Omental fat pad (tissue), 4 donors: ENCODE measurements around the gene BNIP5. TPM values are rescaled to one million over a fixed set of nuclear protein-coding genes. Genes with fewer than 3 reads are reported as not detected.

Experiments used
- ATAC-seq: fragments of 150-250 bp; one replicate; pipeline ENCODE4 v1.9.1; 2016; ENCODE audit warnings: mild to moderate bottlenecking, moderate library complexity; ENCODE audit not compliant: low FRiP score
- DNase-seq: peaks from one replicate; pipeline ENCODE4 v3.0.0-alpha.2; 2019; ENCODE audit warnings: low spot score
- total RNA-seq, 4 donors: library from RNA; depleted of rRNA; stranded (reverse); fragments of >200 nt; gene quantifications; one replicate each; pipeline ENCODE4 v1.1.0, GENCODE V29; 2016
- TF ChIP-seq, protein P1 (sequence below), 3 donors: fragments of 450-650 bp; IDR thresholded peaks; one replicate each; pipeline ENCODE4 v1.5.1; 2016 to 2017; ENCODE audit warnings: antibody characterized with exemption in 3 of 3, mild to moderate bottlenecking in 3 of 3, moderate library complexity in 2 of 3

Gene BNIP5
- total RNA-seq, 4 donors from 2014 or later, result not detected

DNA sequence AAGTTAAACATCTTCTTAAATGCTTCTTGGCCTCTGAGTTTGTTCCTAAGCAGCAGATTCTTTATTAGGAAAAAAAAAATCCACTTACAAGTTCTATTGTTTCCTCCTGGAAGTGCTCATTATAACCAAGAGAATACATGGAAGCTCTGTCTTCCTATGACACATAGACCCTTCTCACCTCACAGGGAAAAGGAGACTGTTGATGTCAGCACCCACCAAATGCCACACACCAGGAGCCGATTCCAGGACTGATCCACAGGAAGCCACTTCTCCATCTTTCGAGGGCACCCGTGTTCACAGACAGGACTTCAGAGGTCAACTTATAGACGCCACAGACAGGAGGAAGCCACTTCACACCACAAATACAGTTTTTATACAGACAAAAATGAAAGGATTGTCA, 13.4 kb upstream of the BNIP5 start:
- ATAC-seq, result no peak

DNA sequence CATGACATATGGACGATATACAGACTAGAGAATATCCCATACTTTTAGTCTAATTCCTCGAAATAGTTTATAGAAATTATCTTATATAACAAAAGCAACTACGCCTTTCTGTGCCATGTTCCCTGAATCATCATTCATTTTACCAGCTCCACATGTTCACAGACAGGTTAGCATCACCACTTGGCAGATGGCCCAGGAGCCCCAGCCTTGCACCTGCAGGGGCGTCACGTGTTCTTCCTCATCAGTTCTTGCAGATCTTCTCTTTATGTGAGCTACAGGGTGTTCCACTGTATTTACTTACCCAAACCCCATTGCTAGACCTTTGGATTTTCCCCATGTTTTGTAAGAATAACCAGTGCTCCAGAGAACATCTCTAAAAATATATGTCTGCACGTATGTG, 12.6 kb upstream of the BNIP5 start:
- DNase-seq (no peak), ATAC-seq (no peak)
- TF ChIP-seq, protein P1, sequence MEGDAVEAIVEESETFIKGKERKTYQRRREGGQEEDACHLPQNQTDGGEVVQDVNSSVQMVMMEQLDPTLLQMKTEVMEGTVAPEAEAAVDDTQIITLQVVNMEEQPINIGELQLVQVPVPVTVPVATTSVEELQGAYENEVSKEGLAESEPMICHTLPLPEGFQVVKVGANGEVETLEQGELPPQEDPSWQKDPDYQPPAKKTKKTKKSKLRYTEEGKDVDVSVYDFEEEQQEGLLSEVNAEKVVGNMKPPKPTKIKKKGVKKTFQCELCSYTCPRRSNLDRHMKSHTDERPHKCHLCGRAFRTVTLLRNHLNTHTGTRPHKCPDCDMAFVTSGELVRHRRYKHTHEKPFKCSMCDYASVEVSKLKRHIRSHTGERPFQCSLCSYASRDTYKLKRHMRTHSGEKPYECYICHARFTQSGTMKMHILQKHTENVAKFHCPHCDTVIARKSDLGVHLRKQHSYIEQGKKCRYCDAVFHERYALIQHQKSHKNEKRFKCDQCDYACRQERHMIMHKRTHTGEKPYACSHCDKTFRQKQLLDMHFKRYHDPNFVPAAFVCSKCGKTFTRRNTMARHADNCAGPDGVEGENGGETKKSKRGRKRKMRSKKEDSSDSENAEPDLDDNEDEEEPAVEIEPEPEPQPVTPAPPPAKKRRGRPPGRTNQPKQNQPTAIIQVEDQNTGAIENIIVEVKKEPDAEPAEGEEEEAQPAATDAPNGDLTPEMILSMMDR (IDR thresholded peaks at IDR 0.05), result no peak

More for the DNA sequence above, 13.4 kb upstream of the BNIP5 start:
- no peak for DNase-seq
- TF ChIP-seq, protein P1 (IDR thresholded peaks at IDR 0.05), result no peak

DNA sequence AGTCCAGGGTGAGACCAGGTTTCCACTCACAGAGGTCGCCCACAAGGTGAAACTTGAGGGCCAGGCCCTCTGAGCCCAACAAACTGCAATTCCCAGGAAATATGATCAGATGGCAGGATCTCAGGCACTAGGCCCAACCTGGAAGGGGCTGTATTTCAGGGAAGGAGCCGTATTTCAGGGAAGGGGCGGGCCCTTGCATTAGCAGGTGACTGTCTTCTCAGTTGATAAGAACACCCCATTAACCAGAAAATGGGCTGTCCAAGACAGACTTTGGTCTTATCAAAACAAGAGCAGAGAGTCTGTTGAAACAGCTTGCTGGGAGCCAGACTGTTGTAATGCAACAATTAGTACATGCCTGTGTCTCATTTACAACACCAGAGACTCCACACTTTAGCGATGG, 10.9 kb upstream of the BNIP5 start:
- DNase-seq (no peak), ATAC-seq (peak; percentile 13)
- TF ChIP-seq, protein P1 (IDR thresholded peaks at IDR 0.05), result no peak

DNA sequence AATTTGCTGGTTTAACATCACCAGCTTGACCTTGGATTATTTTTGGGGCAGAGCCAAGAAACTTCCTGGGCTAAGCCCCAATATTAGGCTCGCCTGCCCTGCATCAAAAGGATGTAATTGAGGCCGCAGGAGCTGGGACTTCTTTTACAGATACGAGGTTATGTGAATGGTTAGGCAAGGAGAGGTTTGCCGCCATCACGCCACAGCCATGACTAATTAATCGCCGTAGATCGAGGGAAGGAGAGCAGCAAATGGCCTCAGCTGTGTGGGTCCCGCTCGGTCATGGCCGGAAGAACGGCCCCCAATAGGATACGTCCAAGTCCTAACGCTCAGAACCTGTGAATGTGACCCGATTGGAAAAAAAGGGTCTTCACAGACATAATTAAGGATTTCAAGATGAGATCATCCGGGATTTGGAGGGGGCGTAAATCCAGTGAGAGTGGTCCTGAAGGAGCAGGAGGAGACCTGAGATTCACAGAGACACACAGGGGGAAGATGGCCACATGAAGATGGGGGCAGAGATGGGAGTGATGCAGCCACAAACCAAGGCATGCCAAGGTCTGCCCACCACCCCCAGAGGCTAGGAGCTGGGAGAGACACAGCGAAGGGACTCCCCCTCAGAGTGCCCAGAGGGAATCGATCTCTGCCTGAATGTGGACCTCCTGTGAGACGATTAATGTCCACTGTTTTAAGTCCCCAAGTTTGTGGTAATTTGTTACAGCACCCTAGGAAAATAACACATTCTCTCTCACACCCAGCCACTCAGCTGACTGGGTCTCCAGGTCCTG, 10.0 kb upstream of the BNIP5 start:
- ATAC-seq, result no peak
- TF ChIP-seq, protein P1 (IDR thresholded peaks at IDR 0.05), result no peak
- no peak for DNase-seq

DNA sequence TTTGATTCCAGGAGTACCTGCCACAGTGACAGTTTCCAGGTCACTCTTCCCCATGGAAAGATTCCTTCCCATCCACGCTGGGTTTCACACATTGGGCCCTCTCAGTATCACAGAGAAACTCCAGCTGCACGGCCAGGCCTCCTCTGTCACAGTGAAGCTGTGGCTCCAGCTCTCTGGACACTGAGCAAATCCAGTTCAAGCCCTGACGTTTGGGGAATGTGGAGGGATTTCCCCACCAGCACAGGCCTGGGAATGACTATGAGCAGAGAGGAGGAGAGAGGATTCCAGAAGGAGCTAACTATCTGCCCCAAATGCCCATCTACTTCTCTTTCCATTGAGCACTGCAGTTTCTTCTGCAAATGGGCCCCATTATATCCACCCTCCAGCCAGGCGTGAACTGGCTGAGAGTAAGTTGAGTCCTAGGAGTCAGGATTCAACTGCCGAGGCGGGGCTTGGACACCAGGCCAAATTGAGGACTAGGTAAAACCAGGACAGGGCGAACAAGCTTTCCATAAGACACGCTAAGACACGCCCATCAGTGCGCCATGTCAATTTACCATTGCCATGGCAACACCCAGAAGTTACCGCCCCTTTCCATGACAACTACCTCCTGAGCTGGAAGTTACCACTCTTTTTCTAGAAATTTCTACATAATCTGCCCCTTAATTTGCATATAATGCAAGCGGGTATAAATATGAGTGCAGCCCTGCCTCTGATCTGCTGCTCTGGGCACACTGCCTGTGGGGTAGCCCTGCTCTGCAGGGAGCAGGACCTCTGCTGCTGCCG, 9.2 kb upstream of the BNIP5 start:
- ATAC-seq, result no peak
- DNase-seq, result no peak
- TF ChIP-seq, protein P1 (IDR thresholded peaks at IDR 0.05), result no peak

DNA sequence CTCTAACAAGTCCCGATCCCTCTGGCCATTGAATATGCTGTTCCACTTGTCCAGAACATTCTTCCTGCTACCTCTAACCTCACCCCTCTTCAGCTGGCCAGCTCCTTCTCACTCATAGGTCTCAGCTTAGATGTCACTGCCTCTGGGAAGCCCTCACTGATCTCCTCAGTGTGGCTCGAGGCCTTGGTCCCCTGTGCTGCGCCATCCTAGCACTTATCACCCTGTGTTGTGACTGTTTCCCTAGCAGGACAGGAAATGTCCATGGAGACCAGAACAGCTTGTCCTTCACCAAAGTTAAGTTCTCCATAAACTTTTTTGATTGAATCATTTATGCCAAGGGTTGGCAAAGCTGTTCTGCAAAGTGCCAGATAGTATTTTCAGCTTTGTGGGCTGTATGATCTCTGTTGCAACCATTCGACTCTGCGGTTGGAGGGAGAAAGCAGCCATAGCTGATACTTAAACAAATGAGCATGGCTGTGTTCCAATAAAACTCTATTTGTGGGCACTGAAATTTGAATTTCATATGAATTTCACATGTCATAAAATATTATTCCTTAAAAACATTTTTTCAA, 6.5 kb upstream of the BNIP5 start:
- ATAC-seq (no peak), DNase-seq (no peak)
- TF ChIP-seq, protein P1 (IDR thresholded peaks at IDR 0.05), result no peak
